GM19240 (cell line): ENCODE measurements around the gene IP6K3.
A peak's percentile ranks its signal among the peaks of the same experiment; 100 is the strongest.

Experiments
- DNase-seq: peaks from one replicate; pipeline ENCODE4 v3.0.0; 2011; ENCODE audit warnings: low spot score; ENCODE audit not compliant: insufficient read length

Gene IP6K3

GRCh38 chr6:33725891-33726673 lies 20.6 kb downstream of the IP6K3 start:
- DNase-seq: no peak

GRCh38 chr6:33725222-33725621 lies 21.5 kb downstream of the IP6K3 start:
- no peak for DNase-seq

GRCh38 chr6:33724102-33725023 lies 22.3 kb downstream of the IP6K3 start:
- no peak for DNase-seq

GRCh38 chr6:33723371-33724085 lies 23.2 kb downstream of the IP6K3 start:
- DNase-seq: no peak

DNA sequence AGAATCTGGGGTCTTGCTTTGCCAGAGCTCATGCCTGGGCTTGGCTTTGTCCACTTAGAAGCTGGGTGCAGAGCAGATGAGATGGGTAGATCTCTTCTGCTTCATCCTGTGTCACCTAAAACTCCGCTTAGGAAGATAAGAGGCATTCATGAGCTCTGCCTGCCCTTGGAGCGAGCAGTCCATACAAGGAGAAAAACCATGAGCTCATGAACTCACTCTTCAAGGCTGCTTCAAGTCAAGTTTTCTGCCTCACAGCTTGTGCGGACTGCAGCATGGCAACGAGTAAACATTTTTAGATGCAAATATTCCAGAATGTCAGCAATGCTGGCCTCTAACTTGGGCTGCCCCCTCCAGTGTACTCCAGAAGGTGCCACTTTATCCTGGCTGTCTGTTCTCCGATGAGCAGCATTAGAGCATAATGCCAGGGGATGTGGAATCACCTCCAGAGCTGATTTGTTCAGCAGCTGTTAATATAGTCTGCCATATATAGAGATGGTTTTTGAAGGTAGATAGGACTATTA lies 24.5 kb downstream of the IP6K3 start:
- DNase-seq: no peak

DNA sequence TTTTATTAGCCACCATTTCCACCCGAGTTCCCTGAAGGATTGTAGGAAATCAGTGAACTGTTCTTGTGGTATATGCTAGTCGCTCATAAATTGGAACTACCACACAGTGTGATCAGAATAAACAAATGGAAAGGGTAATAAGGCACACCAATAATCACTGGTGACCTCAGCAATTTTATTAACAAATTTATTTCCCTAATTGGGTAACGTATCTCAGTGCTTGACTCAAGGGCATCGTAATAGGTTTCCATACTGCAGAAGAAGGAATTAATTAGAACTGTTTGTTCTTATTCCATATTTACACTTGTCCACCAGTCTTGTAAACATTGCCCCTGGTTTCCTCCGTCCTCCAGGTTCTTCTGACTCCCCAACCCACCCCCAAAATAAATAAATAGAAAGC lies 25.2 kb downstream of the IP6K3 start:
- no peak for DNase-seq

GRCh38 chr6:33720998-33721397 lies 25.7 kb downstream of the IP6K3 start:
- no peak for DNase-seq

DNA sequence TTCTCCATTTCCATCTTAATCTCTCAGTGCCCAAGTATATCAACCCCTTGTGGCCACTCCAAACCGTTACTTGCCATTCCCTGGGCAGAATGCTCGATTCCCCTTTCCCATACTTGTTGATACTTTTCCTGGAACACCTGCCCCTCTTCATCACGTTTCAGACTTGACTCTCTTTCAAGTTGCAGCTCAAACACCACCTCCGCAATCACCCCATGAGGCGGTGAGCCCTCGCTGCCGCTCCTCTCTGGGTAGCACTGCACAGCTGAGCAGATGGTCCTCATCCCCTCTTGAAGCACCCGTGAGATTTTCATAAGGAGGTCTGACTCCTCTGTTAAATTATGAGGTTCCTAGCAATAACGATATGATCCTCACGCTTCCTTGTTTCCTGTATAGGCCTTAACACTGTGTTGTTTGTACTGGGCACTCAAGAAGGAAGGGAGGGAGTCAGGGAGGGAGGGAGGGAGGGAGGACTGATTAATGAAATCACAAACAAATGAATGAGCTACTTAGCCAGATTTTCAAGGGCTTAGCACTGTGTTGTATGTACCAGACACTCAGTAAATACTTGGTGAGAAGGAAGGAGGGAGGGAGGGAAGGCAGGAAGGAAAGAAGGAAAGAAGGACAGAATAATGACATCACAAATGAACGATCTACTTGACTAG lies 27.2 kb downstream of the IP6K3 start:
- DNase-seq: no peak

DNA sequence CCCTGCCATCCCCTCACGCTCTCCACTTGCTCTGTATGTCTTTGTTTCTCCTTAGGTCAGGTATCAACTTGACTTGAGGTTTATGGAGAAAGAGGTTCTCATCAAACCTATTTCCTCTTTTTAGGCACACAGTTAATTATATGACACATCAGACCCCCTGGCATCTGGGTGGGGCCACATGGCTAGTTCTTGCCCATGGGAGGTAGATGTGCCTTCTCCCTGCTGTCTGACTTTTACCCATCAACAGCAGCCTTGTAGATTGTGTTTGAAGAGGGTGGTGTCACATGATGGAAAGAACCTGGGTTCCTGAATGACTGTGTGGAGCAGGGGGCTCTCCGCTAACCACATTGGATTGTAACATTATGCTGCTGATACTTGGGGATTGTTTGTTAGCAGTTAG lies 28.0 kb downstream of the IP6K3 start:
- no peak for DNase-seq

- no peak for DNase-seq
Observed at GRCh38 chr6:33717934-33718455, 28.7 kb downstream of the IP6K3 start.

DNA sequence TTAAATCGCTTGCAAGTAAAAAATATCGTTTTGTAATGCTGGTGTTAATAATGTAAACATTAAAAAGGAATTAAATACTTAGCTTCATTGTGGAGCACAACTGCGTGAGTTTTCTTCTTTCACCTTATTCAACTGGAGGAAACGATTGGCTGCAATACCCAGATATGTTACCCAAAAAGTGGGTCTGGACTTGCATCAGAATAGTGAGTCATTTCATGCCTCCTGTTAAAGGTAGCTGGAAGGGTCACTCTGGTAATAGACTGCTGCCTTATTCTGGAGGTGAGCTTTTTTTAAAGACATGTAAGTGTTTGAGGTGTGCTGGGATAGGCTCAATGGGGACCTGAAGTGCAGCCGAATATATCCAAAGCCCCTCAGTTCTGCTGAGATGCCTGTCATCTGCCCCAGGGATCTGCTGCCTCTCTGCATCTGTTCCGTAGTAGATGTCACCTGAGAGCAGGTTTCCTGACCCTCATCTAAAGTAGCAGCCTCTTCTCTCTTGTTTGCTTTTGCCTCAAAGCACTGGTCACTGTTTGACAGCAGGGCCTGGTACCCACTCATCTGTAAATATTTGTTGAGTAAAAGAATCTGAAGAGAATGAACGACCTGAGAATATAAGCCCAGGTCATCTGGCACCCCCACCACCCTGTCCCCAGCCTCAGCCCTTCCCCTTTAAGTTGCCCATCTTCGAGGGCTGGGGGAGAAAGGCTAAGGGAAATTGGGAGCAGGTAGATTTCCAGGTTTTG lies 29.6 kb downstream of the IP6K3 start:
- no peak for DNase-seq

DNA sequence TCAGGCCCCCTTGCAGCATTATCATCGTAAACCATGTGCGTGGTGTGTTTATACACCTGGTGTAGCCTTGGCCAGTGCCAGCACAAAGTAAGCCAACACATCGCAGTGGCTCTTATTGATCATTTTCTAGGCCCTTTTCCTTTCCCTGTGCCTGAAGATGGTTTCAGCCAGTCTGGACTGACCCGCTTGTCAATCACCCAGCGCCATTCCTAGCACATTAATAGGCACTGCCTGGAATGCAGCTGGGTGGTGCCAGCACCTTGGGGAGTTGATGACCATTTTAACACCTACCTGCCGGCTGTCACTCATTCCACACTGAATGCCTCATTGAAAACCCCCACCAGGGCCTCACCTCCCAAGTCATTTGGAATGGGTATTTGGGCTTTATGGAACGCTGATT lies 30.3 kb downstream of the IP6K3 start:
- DNase-seq: no peak

DNA sequence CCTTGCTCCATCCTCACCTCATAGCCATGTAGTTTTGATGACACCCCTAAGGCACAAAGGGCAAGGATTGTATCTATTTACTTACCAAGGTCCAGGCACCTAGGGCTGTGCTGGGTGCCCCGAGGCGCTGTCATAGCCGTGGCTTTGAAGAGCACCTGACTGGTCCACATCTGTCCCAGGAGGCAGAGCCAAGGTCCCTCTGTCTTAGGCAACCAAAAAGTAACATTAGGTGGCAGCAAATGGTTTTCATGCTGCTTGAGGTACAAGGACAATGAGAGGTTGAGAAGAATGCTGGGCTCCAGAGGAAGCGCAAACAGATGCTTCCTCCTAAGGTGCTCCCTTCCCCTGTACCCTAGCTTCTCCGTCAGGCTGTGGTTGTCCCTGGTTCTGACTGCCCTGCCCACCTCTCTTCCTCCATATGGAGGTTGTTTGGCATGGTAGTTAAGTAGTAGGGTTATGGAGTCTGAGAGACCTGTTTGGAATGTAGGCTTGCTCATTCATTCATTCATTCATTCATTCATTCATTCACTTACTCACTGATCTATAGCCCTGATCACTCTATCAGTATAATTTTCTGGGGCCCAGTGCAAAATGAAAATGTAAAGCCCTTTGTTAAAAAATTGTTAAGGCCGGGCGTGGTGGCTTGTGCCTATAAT lies 32.2 kb downstream of the IP6K3 start:
- DNase-seq: no peak

DNA sequence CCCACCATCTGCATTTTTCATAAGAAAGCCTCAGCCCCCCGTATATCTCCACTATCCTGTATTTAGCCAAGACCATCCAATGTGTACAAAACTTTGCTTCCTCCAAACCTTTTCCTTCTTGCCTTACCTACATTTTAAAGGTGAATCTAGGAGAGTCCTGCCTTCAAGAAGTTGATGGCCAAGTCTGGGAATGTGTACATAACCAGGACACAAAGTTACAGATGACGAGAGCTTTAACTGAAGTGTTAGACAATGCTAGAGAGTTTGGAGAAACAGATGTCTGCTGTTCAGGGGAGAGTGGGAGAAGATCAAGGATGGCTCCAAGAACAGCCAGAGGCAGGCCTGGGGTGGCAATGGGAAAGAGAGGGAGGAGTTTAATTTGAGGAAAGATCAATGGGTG lies 32.9 kb downstream of the IP6K3 start:
- no peak for DNase-seq

- DNase-seq: no peak
Observed at GRCh38 chr6:33712914-33713313, 33.8 kb downstream of the IP6K3 start.

DNA sequence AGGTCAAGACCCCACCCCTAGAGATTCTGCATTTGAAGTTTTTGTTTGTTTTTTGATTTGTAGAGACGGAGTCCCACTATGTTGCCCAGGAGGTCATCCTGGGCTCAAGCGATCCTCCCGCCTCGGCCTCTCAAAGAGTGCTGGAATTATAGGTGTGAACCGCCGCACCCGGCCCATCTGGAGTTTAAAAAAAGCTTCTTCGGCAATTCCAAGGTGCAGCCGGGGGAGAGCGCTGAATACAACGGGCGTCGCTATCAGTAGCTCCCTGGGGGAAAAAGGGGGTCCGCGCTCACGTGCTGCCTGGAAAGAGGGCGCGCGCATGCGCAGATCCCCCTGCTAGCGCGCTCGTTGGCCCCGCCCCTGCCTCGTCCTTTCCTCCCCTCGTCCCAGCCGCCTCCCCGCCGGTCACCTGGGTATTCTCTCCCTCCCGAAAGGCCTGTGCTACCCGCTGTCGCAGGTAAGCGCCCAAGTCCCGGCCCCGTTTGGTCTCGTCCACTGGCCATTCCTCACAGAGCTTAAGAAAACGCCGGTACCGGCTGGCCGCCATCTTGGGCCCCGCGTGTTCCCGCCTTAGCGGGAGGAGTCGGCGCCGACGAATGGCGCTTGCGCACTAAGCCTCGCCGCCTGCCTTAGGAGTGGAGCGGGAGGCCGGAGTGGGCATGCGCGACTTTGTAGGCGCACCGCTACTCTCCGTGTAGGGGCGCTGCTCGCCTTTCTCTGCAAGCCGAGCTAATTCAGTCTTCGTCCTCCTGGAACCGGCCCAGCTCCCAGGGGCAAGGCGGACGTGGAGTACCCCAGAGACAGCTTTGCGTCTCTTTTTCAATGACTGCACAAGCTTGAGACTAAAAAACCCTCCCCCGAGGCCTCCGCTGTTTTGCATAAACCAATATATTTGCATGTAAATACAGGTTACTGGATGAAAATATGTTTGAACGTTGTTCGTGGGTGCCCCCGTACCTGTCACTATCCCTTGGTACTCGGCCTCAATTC lies 35.3 kb downstream of the IP6K3 start, which contains the start of gene UQCC2:
Gene UQCC2, minus strand, starts transcription at position 561 of the 990 bp plus-strand sequence. Its CDS starts 14 bp downstream, at position 547.
- peak; percentile 95 for DNase-seq

- no peak for DNase-seq
Observed at GRCh38 chr6:33710296-33711121, 36.2 kb downstream of the IP6K3 start.
